ENCODE results near the gene OXSM.

OXSM gene

GRCh38 chr3:25834346-25834745 lies 44.5 kb downstream of the OXSM start:
- H3K27ac ChIP-seq = no peak overlapping the region
- TF ChIP-seq CTCF (IDR thresholded peaks at IDR 0.05) = no peak
- no peak for TF ChIP-seq ZFX (IDR thresholded peaks at IDR 0.05; ENCODE audit: borderline replicate concordance)

GRCh38 chr3:25836579-25836978 lies 46.7 kb downstream of the OXSM start:
- TF ChIP-seq ZFX (IDR thresholded peaks at IDR 0.05; ENCODE audit: borderline replicate concordance) (no peak), CTCF (IDR thresholded peaks at IDR 0.05) (no peak)
- H3K27ac ChIP-seq = no peak overlapping the region

- TF ChIP-seq ZFX (IDR thresholded peaks at IDR 0.05; ENCODE audit: borderline replicate concordance) (no peak), CTCF (IDR thresholded peaks at IDR 0.05) (no peak)
- no peak overlapping the region for H3K27ac ChIP-seq
These were observed 47.1 kb downstream of the OXSM start for GRCh38 chr3:25837038-25837437.

GRCh38 chr3:25840099-25840498 lies 50.2 kb downstream of the OXSM start:
- no peak overlapping the region for H3K27ac ChIP-seq
- TF ChIP-seq CTCF (IDR thresholded peaks at IDR 0.05) (no peak), ZFX (IDR thresholded peaks at IDR 0.05; ENCODE audit: borderline replicate concordance) (no peak)

GRCh38 chr3:25843332-25843731 lies 53.4 kb downstream of the OXSM start:
- 0 out of 2 replicates have a peak, but pooled peaks have one; percentile 20 for TF ChIP-seq CTCF (IDR thresholded peaks at IDR 0.05)
- no peak for TF ChIP-seq ZFX (IDR thresholded peaks at IDR 0.05; ENCODE audit: borderline replicate concordance)
- no peak overlapping the region for H3K27ac ChIP-seq
